HPDE6-E6E7 (cell line): ENCODE results near the gene SKIC2.
A peak's percentile ranks its signal among the peaks of the same experiment; 100 is the strongest.
"Not testable (repeated sequence)": the region's sequence is repeated elsewhere in the genome, so short reads cannot be mapped to it uniquely, and the experiment has no call there.

Experiments used
- DNase-seq: peaks from one replicate; pipeline ENCODE4 v3.0.0; 2011; ENCODE audit warnings: missing footprints; ENCODE audit errors: extremely low spot score

SKIC2 gene

GRCh38 chr6:31958741-31959739 is at the start of gene SKIC2, which contains the start of gene NELFE:
TSS of gene SKIC2 (plus strand) at chr6:31959175. CDS start at chr6:31959193, 18 bp downstream.
TSS of gene NELFE (minus strand) at chr6:31958971. CDS start at chr6:31958446, 525 bp downstream.
- DNase-seq: peak; percentile 99

GRCh38 chr6:31909298-31909697 is 49.7 kb upstream of the SKIC2 start:
- not testable (repeated sequence) for DNase-seq

- no peak for DNase-seq
Measured at GRCh38 chr6:31911826-31912585, 47.0 kb upstream of the SKIC2 start.

- no peak for DNase-seq
Measured at GRCh38 chr6:31915351-31915750, 43.6 kb upstream of the SKIC2 start.

- DNase-seq: no peak
Measured at GRCh38 chr6:31915756-31916155, 43.2 kb upstream of the SKIC2 start.

- no peak for DNase-seq
Measured at GRCh38 chr6:31918069-31918720, 40.8 kb upstream of the SKIC2 start.

GRCh38 chr6:31919624-31920303 is 39.2 kb upstream of the SKIC2 start:
- no peak for DNase-seq

- no peak for DNase-seq
Measured at GRCh38 chr6:31920811-31921210, 38.2 kb upstream of the SKIC2 start.

GRCh38 chr6:31922942-31923341 is 36.0 kb upstream of the SKIC2 start:
- no peak for DNase-seq

GRCh38 chr6:31927242-31927862 is 31.6 kb upstream of the SKIC2 start, which contains the start of gene C2:
TSS of gene C2 (plus strand) at chr6:31927717. CDS start at chr6:31927753, 36 bp downstream.
- no peak for DNase-seq

GRCh38 chr6:31927863-31928671 is 30.9 kb upstream of the SKIC2 start:
- DNase-seq: no peak

GRCh38 chr6:31928672-31928939 is 30.4 kb upstream of the SKIC2 start:
- no peak for DNase-seq

GRCh38 chr6:31930962-31931361 is 28.0 kb upstream of the SKIC2 start:
- no peak for DNase-seq

GRCh38 chr6:31932137-31932536 is 26.8 kb upstream of the SKIC2 start:
- not testable (repeated sequence) for DNase-seq

- no peak for DNase-seq
Measured at GRCh38 chr6:31933537-31933936, 25.4 kb upstream of the SKIC2 start.

GRCh38 chr6:31935021-31935420 is 24.0 kb upstream of the SKIC2 start:
- no peak for DNase-seq

GRCh38 chr6:31935823-31936222 is 23.2 kb upstream of the SKIC2 start:
- DNase-seq: no peak

GRCh38 chr6:31940256-31940664 is 18.7 kb upstream of the SKIC2 start:
- no peak for DNase-seq

- DNase-seq: no peak
Measured at GRCh38 chr6:31943742-31944141, 15.2 kb upstream of the SKIC2 start.

- DNase-seq: no peak
Measured at GRCh38 chr6:31945154-31945506, 13.8 kb upstream of the SKIC2 start.
